ENCODE data around the gene SPACA4. TPM values are rescaled to one million over a fixed set of nuclear protein-coding genes. Genes with fewer than 3 reads are reported as not detected.
"Not testable (repeated sequence)": the region's sequence is repeated elsewhere in the genome, so short reads cannot be mapped to it uniquely, and the experiment has no call there.

Gene SPACA4
- total RNA-seq, 1 experiment from 2014 or later = not detected

- DNase-seq (ENCODE audit: low read depth) = no peak
- in situ Hi-C loops (cut with HindIII; ENCODE audit: low pct_unique_long_range_greater_than_20kb, low sequenced_read_pairs) = no loop called here
Observed at GRCh38 chr19:48629297-48629598, 22.7 kb downstream of the SPACA4 start.

DNA sequence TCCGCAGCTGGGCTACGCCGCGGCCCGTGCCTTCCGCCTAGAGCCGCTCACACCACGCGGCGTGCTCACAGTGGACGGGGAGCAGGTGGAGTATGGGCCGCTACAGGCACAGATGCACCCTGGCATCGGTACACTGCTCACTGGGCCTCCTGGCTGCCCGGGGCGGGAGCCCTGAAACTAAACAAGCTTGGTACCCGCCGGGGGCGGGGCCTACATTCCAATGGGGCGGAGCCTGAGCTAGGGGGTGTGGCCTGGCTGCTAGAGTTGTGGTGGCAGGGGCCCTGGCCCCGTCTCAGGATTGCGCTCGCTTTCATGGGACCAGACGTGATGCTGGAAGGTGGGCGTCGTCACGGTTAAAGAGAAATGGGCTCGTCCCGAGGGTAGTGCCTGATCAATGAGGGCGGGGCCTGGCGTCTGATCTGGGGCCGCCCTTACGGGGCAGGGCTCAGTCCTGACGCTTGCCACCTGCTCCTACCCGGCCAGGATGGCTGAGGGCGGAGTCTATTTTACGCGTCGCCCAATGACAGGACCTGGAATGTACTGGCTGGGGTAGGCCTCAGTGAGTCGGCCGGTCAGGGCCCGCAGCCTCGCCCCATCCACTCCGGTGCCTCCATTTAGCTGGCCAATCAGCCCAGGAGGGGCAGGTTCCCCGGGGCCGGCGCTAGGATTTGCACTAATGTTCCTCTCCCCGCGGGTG lies 23.2 kb downstream of the SPACA4 start:
- no peak for DNase-seq (ENCODE audit: low read depth)
- in situ Hi-C loops (cut with HindIII; ENCODE audit: low pct_unique_long_range_greater_than_20kb, low sequenced_read_pairs) = no loop called here

DNA sequence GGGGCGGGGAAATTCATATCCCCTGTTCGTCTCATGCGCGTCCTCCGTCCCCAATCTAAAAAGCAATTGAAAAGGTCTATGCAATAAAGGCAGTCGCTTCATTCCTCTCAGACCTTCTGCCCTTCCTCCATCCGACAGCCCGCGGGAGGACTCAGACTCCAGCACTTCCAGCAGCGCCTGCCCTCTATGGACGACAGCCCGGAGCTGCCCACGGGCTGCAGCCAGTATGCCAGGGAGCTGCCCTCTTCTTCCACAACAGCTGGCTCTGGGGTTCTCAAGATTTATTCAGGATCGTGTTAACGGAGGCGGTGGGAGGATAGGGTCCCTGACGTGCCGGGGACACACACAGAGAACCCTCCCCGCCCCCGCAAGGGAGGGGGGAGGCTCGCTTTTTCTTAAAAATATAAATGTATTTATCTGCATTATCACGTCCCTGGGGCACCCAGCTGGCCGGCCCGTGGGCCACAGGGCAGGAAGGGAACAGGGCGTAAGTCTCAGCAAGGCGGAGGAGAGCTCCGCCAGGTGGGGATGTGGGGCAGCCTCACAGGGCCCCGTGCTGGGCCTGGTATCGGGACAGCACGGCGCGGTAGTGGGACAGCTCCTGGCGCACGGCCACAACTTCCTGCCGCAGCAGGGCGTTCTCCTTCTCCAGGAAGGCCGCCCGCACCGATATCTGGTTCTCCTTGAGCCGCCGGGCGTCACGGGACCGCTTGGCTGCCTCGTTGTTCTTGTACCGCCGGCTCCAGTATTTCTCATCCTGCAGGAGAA lies 23.9 kb downstream of the SPACA4 start:
- in situ Hi-C loops (cut with HindIII; ENCODE audit: low pct_unique_long_range_greater_than_20kb, low sequenced_read_pairs) = no loop called here
- DNase-seq (ENCODE audit: low read depth) = no peak

DNA sequence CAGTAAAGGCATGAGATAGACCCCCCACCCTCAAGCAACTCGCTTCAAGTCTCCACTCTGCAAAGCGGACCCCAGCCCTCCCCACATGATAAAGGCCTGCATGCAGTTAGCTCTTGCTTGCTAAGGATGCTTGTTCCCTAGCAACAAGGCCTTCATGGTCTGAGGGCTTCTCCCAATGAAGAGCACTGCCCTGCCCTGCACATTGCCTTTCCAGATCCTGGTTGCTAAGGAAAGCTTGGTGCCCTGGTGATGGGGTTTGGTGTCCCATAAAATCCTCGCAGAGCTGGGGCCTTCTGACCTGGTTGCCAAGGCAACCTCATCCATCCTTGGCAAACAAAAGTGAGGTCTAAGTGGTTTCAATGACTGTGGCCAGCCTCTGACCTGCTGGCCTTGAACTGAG lies 24.7 kb downstream of the SPACA4 start:
- DNase-seq (ENCODE audit: low read depth) = peak; percentile 43
- in situ Hi-C loops (cut with HindIII; ENCODE audit: low pct_unique_long_range_greater_than_20kb, low sequenced_read_pairs) = no loop called here

GRCh38 chr19:48632286-48632685 lies 25.7 kb downstream of the SPACA4 start:
- in situ Hi-C loops (cut with HindIII; ENCODE audit: low pct_unique_long_range_greater_than_20kb, low sequenced_read_pairs); DNase-seq (ENCODE audit: low read depth): not testable (repeated sequence)

- in situ Hi-C loops (cut with HindIII; ENCODE audit: low pct_unique_long_range_greater_than_20kb, low sequenced_read_pairs) = no loop called here
- DNase-seq (ENCODE audit: low read depth) = no peak
Observed at GRCh38 chr19:48632692-48633147, 26.2 kb downstream of the SPACA4 start.

DNA sequence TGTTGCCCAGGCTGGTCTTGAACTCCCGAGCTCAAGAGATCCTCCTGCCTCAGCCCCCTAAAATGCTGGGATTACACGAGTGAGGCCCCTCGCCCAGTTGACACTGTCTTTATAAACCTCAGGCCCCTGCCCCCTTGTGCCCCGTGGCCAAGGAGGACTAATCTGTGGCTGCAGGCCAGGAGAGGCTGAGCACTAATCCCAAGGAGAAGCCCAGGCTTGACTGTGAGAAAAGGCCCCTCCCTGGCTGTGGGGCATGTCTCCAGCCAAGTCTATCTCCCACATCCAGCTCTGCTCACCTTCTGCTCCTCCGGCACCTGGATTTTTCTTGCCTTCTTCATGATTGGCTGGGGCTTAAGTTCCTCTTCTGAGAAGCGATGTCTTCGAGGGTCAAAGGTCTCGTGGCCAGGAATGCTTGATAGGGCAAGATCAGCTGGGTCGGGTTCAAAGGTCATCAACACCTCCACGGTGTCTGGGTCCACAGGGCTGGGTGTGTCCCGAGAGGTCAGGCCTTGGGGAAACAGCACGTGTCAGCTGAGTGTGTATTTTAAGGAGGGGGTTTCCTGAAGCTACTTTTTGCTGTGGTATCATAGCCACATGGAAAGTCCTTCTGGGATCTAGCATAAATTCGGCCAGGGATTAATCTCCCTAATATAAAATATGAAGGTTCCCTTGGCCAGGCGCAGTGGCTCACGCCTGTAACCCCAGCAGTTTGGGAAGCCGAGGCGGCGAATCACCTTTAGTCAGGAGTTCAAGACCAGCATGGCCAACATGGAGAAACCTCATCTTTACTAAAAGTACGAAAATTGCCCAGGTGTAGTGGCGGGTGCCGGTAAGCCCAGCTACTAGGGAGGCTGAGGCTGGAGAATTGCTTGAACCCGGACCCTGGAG lies 26.9 kb downstream of the SPACA4 start:
- in situ Hi-C loops (cut with HindIII; ENCODE audit: low pct_unique_long_range_greater_than_20kb, low sequenced_read_pairs) = no loop called here

DNA sequence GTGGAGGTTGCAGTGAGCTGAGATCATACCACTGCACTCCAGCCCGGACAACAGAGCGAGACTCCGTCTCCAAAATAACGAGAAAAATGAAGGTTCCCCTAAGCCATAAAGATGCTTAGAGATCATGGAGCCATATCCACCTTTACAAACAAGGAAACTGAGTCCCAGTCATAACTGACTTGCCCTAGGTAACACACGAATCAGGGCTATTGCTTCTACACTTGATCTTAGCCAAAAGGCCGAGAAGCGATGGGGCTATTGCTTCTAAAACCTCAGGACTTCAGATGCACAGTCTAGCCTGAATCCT lies 27.4 kb downstream of the SPACA4 start:
- in situ Hi-C loops (cut with HindIII; ENCODE audit: low pct_unique_long_range_greater_than_20kb, low sequenced_read_pairs) = no loop called here
- DNase-seq (ENCODE audit: low read depth) = no peak

More for the DNA sequence above, 26.9 kb downstream of the SPACA4 start:
- DNase-seq (ENCODE audit: low read depth) = no peak

- in situ Hi-C loops (cut with HindIII; ENCODE audit: low pct_unique_long_range_greater_than_20kb, low sequenced_read_pairs) = no loop called here
- peak; percentile 91 for DNase-seq (ENCODE audit: low read depth)
Observed at GRCh38 chr19:48634424-48635262, 28.1 kb downstream of the SPACA4 start.

DNA sequence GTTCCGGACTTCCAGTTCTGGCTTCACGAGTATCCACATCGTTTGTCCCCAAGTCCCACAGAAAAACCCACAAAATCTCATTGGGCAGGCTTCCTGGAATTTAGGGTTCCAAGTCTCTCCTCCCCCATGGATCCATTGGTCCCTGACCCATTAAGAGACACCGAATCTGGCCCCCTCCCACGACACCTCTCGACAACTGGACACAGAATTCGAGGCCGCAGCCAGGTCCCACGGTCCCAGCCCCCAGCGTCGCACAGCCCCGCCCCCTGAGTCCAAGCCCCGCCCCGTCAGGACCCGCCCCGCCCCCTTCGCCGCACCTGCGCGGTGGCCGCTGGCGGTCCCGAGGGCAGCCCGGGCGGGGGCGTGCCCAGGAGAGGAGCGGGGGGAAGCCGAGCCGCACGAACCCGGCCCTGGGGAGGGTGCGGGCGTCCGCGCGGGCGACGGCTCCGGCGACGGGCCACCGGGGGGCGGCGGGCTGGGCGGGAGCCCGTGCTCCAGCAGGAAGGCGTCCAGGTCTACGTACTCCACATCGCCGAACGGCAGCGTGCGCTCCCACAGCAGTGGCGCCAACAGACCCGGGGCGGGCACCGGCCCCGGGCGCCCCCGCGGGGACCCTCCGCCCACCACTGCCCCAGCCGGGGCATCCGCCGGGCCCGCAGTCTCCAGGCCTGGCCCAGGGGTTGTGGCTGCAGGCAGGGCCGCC lies 28.9 kb downstream of the SPACA4 start:
- peak; percentile 72 for DNase-seq (ENCODE audit: low read depth)
- in situ Hi-C loops (cut with HindIII; ENCODE audit: low pct_unique_long_range_greater_than_20kb, low sequenced_read_pairs) = no loop called here

- DNase-seq (ENCODE audit: low read depth) = no peak
- in situ Hi-C loops (cut with HindIII; ENCODE audit: low pct_unique_long_range_greater_than_20kb, low sequenced_read_pairs) = no loop called here
Observed at GRCh38 chr19:48635966-48636858, 29.7 kb downstream of the SPACA4 start.

- DNase-seq (ENCODE audit: low read depth) = no peak
- in situ Hi-C loops (cut with HindIII; ENCODE audit: low pct_unique_long_range_greater_than_20kb, low sequenced_read_pairs) = no loop called here
Observed at GRCh38 chr19:48636859-48637448, 30.4 kb downstream of the SPACA4 start, which contains the start of gene DBP. TSS of gene DBP (minus strand) at chr19:48637379. CDS start at chr19:48636994, 385 bp downstream.

- DNase-seq (ENCODE audit: low read depth) = peak; percentile 100
- in situ Hi-C loops (cut with HindIII; ENCODE audit: low pct_unique_long_range_greater_than_20kb, low sequenced_read_pairs) = no loop called here
Observed at GRCh38 chr19:48637449-48637947, 31.0 kb downstream of the SPACA4 start.

GRCh38 chr19:48637948-48638830 lies 31.6 kb downstream of the SPACA4 start:
- DNase-seq (ENCODE audit: low read depth) = peak; percentile 85
- in situ Hi-C loops (cut with HindIII; ENCODE audit: low pct_unique_long_range_greater_than_20kb, low sequenced_read_pairs) = no loop called here

DNA sequence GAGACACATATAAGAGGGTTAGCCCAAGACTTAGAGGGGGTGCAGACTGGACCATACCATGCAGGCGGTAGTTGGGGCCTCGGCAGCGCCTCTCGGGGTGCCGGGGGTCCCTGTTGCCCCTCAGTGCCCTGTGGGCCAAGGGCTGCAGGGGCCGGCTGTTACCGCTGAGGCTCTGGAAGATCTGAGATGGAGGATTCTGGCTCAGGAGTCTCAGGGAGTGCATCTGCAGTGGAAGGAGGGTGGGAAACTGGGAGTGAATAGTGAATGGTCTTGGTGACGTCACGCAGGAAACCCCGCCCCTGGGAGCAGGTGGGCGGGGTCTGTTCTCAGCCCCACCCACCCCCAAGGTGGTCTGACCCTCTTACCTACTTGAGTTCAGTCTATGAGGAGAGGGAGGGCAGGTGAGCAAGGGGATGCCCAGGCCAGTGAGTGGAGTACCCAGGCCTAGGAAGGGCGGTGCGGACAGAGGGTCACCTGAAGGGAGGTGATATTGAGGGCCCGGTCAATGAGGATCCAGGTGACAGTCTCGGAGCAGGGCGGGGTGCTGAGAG lies 32.4 kb downstream of the SPACA4 start:
- no peak for DNase-seq (ENCODE audit: low read depth)
- in situ Hi-C loops (cut with HindIII; ENCODE audit: low pct_unique_long_range_greater_than_20kb, low sequenced_read_pairs) = no loop called here
